Measurements from ENCODE around the gene CCDC92B.

DNA sequence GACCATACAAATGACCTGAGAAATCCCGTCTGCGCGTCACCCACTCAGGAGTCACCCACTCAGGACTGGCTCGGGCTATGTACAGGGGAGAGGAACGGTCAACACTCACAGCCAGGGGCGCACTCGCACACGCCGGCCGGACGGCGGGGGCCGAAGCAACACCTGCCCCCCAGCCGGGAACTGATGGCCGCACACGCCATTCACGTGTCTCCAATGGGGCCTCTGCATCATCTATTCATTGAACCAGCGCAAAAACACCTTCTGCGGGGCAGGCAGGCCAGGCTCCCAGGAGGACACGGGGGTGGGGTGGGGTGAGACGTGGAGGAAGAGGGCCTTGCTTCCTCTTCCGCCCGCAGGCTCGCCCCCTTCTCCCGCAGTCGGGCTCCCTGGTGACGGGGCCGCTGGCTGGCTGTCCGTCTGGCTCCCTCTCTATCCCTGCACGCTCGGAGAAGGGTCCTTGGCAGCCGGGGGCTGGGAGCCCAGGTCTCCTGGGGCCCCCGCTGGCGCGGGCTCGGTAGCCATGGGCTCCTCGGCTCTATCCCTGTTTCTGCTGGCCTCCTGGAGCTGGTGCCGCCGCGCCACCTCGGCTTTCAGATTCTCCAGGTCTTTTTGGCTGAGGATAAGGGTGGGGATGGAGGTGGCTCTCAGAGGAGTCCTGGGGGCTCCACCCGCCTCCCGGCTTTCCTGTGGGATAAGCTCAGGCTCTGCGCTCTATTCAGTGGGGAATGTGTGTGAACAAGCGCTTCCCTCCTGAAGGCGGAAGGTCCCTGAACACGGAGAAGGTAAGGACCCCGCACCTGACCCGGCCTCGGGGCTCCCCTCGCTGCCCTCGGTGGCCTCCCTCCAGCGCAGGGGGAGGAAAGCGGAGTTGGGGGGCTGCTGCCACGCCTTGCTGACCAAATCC lies 59.0 kb downstream of the CCDC92B start:
- TF ChIP-seq, protein P1, sequence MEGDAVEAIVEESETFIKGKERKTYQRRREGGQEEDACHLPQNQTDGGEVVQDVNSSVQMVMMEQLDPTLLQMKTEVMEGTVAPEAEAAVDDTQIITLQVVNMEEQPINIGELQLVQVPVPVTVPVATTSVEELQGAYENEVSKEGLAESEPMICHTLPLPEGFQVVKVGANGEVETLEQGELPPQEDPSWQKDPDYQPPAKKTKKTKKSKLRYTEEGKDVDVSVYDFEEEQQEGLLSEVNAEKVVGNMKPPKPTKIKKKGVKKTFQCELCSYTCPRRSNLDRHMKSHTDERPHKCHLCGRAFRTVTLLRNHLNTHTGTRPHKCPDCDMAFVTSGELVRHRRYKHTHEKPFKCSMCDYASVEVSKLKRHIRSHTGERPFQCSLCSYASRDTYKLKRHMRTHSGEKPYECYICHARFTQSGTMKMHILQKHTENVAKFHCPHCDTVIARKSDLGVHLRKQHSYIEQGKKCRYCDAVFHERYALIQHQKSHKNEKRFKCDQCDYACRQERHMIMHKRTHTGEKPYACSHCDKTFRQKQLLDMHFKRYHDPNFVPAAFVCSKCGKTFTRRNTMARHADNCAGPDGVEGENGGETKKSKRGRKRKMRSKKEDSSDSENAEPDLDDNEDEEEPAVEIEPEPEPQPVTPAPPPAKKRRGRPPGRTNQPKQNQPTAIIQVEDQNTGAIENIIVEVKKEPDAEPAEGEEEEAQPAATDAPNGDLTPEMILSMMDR (IDR thresholded peaks at IDR 0.05) = no peak
- TF ChIP-seq POLR2A (IDR thresholded peaks at IDR 0.05) = no peak
